Calu3 (cell line): Measurements from ENCODE around the gene SEPTIN5. TPM values are rescaled to one million over a fixed set of nuclear protein-coding genes. Genes with fewer than 3 reads are reported as not detected.

ENCODE experiments used
- BruUV-seq: library from RNA; stranded (reverse); fragments of 400-500 nt; replicated peaks from 2 replicates; lab custom pipeline; 2021; lab: Mats Ljungman, UMichigan
- CTCF ChIA-PET: fragments of 300-600 bp; sonication (Branson Sonifier 250); formaldehyde crosslinking; loops from one replicate; lab custom pipeline; 2022; ENCODE audit warnings: antibody characterized with exemption; lab: Charles Lee
- DNase-seq: peaks from one replicate; pipeline ENCODE4 v3.0.0; 2022
- H3K27ac Mint-ChIP-seq: one replicate; pipeline ENCODE4 v1.8.0; 2022; ENCODE audit warnings: mixed read lengths; ENCODE audit not compliant: unreplicated experiment
- H3K27me3 Mint-ChIP-seq: one replicate; pipeline ENCODE4 v1.8.0; 2022; ENCODE audit warnings: mixed read lengths; ENCODE audit not compliant: unreplicated experiment
- H3K36me3 Mint-ChIP-seq: one replicate; pipeline ENCODE4 v1.8.0; 2022; ENCODE audit warnings: mild to moderate bottlenecking, moderate library complexity, mixed read lengths; ENCODE audit not compliant: insufficient read depth, unreplicated experiment
- H3K4me1 Mint-ChIP-seq: one replicate; pipeline ENCODE4 v1.8.0; 2022; ENCODE audit warnings: mild to moderate bottlenecking, low read depth, mixed read lengths; ENCODE audit not compliant: unreplicated experiment
- H3K4me3 Mint-ChIP-seq: one replicate; pipeline ENCODE4 v1.8.0; 2022; ENCODE audit warnings: mild to moderate bottlenecking, low read depth, moderate library complexity, mixed read lengths; ENCODE audit not compliant: unreplicated experiment
- H3K9me3 Mint-ChIP-seq: one replicate; pipeline ENCODE4 v1.8.0; 2022; ENCODE audit warnings: low read depth, mixed read lengths; ENCODE audit not compliant: unreplicated experiment
- CTCF ChIP-seq: fragments of 200-600 bp; IDR thresholded peaks from one replicate; pipeline ENCODE4 v1.8.0; 2022; ENCODE audit warnings: antibody characterized with exemption; ENCODE audit not compliant: unreplicated experiment
- intact Hi-C: fragments of 100-400 bp; cut with micrococcal nuclease; formaldehyde crosslinking; loops from one replicate; pipeline ENCODE4 v1.10.0; 2022; ENCODE audit not compliant: unreplicated experiment
- total RNA-seq: library from RNA; stranded (reverse); gene quantifications from 2 replicates; pipeline ENCODE4 v1.2.3, GENCODE V29; 2022

Gene SEPTIN5
- total RNA-seq, 1 experiment from 2014 or later: 3.3 TPM

GRCh38 chr22:19753996-19754700, 39.8 kb downstream of the SEPTIN5 start:
- no peaks in the 10 kb centered on the region for H3K36me3 Mint-ChIP-seq

GRCh38 chr22:19754701-19755144, 40.4 kb downstream of the SEPTIN5 start:
- Mint-ChIP-seq H3K27me3 (peaks cover 94% of the 10 kb centered on the region), H3K4me1 (peaks cover 4% of the 10 kb centered on the region), H3K9me3 (no peaks in the 10 kb centered on the region), H3K4me3 (no peak overlapping the region), H3K36me3 (no peaks in the 10 kb centered on the region), H3K27ac (no peak overlapping the region)
- intact Hi-C loops: no loop called here
- BruUV-seq: no TSS peak
- no peak for DNase-seq
- CTCF ChIA-PET: no interaction called here
- no peak for TF ChIP-seq CTCF

More at GRCh38 chr22:19753996-19754700, 39.8 kb downstream of the SEPTIN5 start:
- DNase-seq: no peak
- Mint-ChIP-seq H3K4me3 (no peak overlapping the region), H3K4me1 (no peaks in the 10 kb centered on the region), H3K27me3 (peaks cover 94% of the 10 kb centered on the region), H3K27ac (no peak overlapping the region), H3K9me3 (no peaks in the 10 kb centered on the region)
- BruUV-seq: no TSS peak
- CTCF ChIA-PET: interaction anchor here (0.6 kb wide), 1 partner anchor 171 kb away, joined by 4 read pairs; no protein-coding TSS in a partner anchor
- intact Hi-C loops: no loop called here
- TF ChIP-seq CTCF: no peak

GRCh38 chr22:19755145-19755710, 40.9 kb downstream of the SEPTIN5 start:
- H3K4me3 Mint-ChIP-seq: no peak overlapping the region
- CTCF ChIA-PET: no interaction called here
- DNase-seq: no peak
- no peak for TF ChIP-seq CTCF
- intact Hi-C loops: no loop called here
- H3K9me3 Mint-ChIP-seq: no peaks in the 10 kb centered on the region
- H3K27ac Mint-ChIP-seq: no peak overlapping the region
- peaks cover 2% of the 10 kb centered on the region for H3K36me3 Mint-ChIP-seq
- H3K27me3 Mint-ChIP-seq: peaks cover 94% of the 10 kb centered on the region
- peaks cover 9% of the 10 kb centered on the region for H3K4me1 Mint-ChIP-seq
- no TSS peak for BruUV-seq

- Mint-ChIP-seq H3K4me1 (peaks cover 13% of the 10 kb centered on the region), H3K27ac (no peak overlapping the region), H3K9me3 (no peaks in the 10 kb centered on the region), H3K4me3 (peak overlapping the region; percentile 54), H3K27me3 (peaks cover 94% of the 10 kb centered on the region), H3K36me3 (peaks cover 4% of the 10 kb centered on the region)
- DNase-seq: no peak
- BruUV-seq: no TSS peak
- CTCF ChIA-PET: interaction anchor here (0.8 to 1.8 kb wide), 9 partner anchors 9 to 1060 kb away, joined by 3 to 11 read pairs (median 5); no protein-coding TSS in a partner anchor
- no peak for TF ChIP-seq CTCF
- intact Hi-C loops: no loop called here
These were observed 41.5 kb downstream of the SEPTIN5 start for GRCh38 chr22:19755722-19756287.
